H1 (cell line): ENCODE data around the gene NFIA. TPM values are rescaled to one million over a fixed set of nuclear protein-coding genes. Genes with fewer than 3 reads are reported as not detected.

ENCODE experiments used
- CTCF ChIA-PET: fragments of 300-600 bp; sonication (Branson Sonifier 250); formaldehyde crosslinking; loops from one replicate; lab custom pipeline; 2021; ENCODE audit not compliant: partially characterized antibody; lab: Charles Lee
- POLR2A ChIA-PET: fragments of 300-600 bp; sonication (Branson Sonifier 250); formaldehyde crosslinking; loops from one replicate; lab custom pipeline; 2021; ENCODE audit warnings: inconsistent platforms; ENCODE audit not compliant: partially characterized antibody; lab: Charles Lee
- DNase-seq, 2 experiments: peaks; one replicate each; pipeline versions ENCODE4 v3.0.0 to v3.0.0-alpha.2; 2010 to 2022; ENCODE audit warnings: low spot score in 2 of 2, low read depth in 1 of 2, mixed read lengths in 1 of 2
- FAIRE-seq: peaks from 2 replicates; lab custom pipeline; 2011; peaks lifted over from hg19 to GRCh38; lab: Jason Lieb, UNC
- H2AFZ ChIP-seq: 2 replicates; pipeline ENCODE4 v1.8.1; 2012; ENCODE audit warnings: low read length, inconsistent platforms
- H2AK5ac ChIP-seq: 2 replicates; pipeline ENCODE4 v1.6.1; 2013; ENCODE audit warnings: low read depth, low read length
- H2BK120ac ChIP-seq: replicated peaks from 2 replicates; pipeline ENCODE3; 2013; ENCODE audit warnings: low read depth, low read length, inconsistent platforms
- H2BK12ac ChIP-seq: 2 replicates; pipeline ENCODE4 v1.6.1; 2013; ENCODE audit warnings: low read depth, low read length
- H2BK15ac ChIP-seq: 2 replicates; pipeline ENCODE4 v1.6.1; 2013; ENCODE audit warnings: low read length
- H2BK20ac ChIP-seq: 2 replicates; pipeline ENCODE4 v1.6.1; 2013; ENCODE audit warnings: low read length
- H2BK5ac ChIP-seq: 2 replicates; pipeline ENCODE4 v1.6.1; 2013; ENCODE audit warnings: low read depth, low read length
- H3K14ac ChIP-seq: 2 replicates; pipeline ENCODE4 v1.6.1; 2013; ENCODE audit warnings: inconsistent platforms; ENCODE audit not compliant: insufficient read length
- H3K18ac ChIP-seq: 2 replicates; pipeline ENCODE4 v1.6.1; 2013; ENCODE audit warnings: low read length; ENCODE audit errors: extremely low read depth
- H3K23ac ChIP-seq: 2 replicates; pipeline ENCODE4 v1.6.1; 2013; ENCODE audit warnings: inconsistent platforms; ENCODE audit not compliant: insufficient read length
- H3K23me2 ChIP-seq: 2 replicates; pipeline ENCODE4 v1.6.1; 2013; ENCODE audit warnings: low read depth, low read length
- H3K27ac ChIP-seq: 2 replicates; pipeline ENCODE4 v1.6.1; 2011; ENCODE audit warnings: low read depth, low read length, inconsistent platforms
- H3K27me3 ChIP-seq, 4 experiments: replicated peaks in 1 of 4; 1 replicate in 1 of 4; 2 replicates in 3 of 4; pipeline versions ENCODE4 v1.6.1 to v1.8.1; 2011 to 2013; ENCODE audit warnings: low read length in 3 of 4, mild to moderate bottlenecking in 3 of 4, inconsistent platforms in 2 of 4, mixed read lengths in 2 of 4, moderate library complexity in 1 of 4; ENCODE audit not compliant: control insufficient read depth in 3 of 4, insufficient read depth in 3 of 4; ENCODE audit errors: extremely low read depth in 1 of 4
- H3K36me3 ChIP-seq, 4 experiments: 2 replicates each; pipeline versions ENCODE4 v1.6.1 to v1.8.1; 2011 to 2013; ENCODE audit warnings: mild to moderate bottlenecking in 4 of 4, low read length in 3 of 4, moderate library complexity in 2 of 4, control low read depth in 1 of 4, inconsistent platforms in 1 of 4; ENCODE audit not compliant: insufficient read depth in 4 of 4, control insufficient read depth in 2 of 4
- H3K4ac ChIP-seq: replicated peaks from 2 replicates; pipeline ENCODE3; 2013; ENCODE audit warnings: low read length, low read depth, mixed read lengths, inconsistent platforms; ENCODE audit not compliant: insufficient read length
- H3K4me1 ChIP-seq, 4 experiments: replicated peaks in 1 of 4; 1 replicate in 1 of 4; 2 replicates in 3 of 4; pipeline versions ENCODE4 v1.6.1 to v1.8.1; 2011 to 2013; ENCODE audit warnings: low read length in 3 of 4, inconsistent platforms in 2 of 4, mixed read lengths in 1 of 4; ENCODE audit not compliant: insufficient read depth in 4 of 4, control insufficient read depth in 3 of 4
- H3K4me2 ChIP-seq, 2 experiments: 2 replicates each; pipeline versions ENCODE4 v1.6.1 to v1.8.1; 2011 to 2013; ENCODE audit warnings: low read depth in 2 of 2, low read length in 2 of 2, control low read depth in 1 of 2, inconsistent platforms in 1 of 2, mild to moderate bottlenecking in 1 of 2; ENCODE audit not compliant: insufficient read depth in 1 of 2
- H3K4me3 ChIP-seq, 4 experiments: fragments of 200-600, 300-600 bp in 1 of 4; sonication (generic), shearing (Covaris generic), sonication (Bioruptor Twin) in 1 of 4; 2 replicates each; pipeline versions ENCODE4 v1.5.1 to v1.8.1; 2011 to 2016; ENCODE audit warnings: low read length in 4 of 4, low read depth in 3 of 4, control low read depth in 2 of 4, inconsistent platforms in 2 of 4, mild to moderate bottlenecking in 2 of 4, mixed read lengths in 1 of 4, moderate library complexity in 1 of 4; ENCODE audit not compliant: insufficient read depth in 2 of 4; ENCODE audit errors: extremely low read depth in 1 of 4
- H3K56ac ChIP-seq: replicated peaks from 2 replicates; pipeline ENCODE3; 2013; ENCODE audit warnings: low read depth, mild to moderate bottlenecking, mixed read lengths, low read length, inconsistent platforms; ENCODE audit not compliant: insufficient read length
- H3K79me1 ChIP-seq: 2 replicates; pipeline ENCODE4 v1.6.1; 2013; ENCODE audit warnings: low read depth, low read length, control low read depth
- H3K79me2 ChIP-seq, 2 experiments: 2 replicates each; pipeline versions ENCODE4 v1.6.1 to v1.8.1; 2012 to 2013; ENCODE audit warnings: low read length in 2 of 2, mild to moderate bottlenecking in 2 of 2, inconsistent platforms in 1 of 2; ENCODE audit not compliant: insufficient read depth in 2 of 2, control insufficient read depth in 1 of 2
- H3K9ac ChIP-seq, 4 experiments: replicated peaks in 1 of 4; 1 replicate in 1 of 4; 2 replicates in 3 of 4; pipeline versions ENCODE4 v1.6.1 to v1.8.1; 2011 to 2013; ENCODE audit warnings: low read depth in 3 of 4, low read length in 3 of 4, control low read depth in 2 of 4, mild to moderate bottlenecking in 2 of 4, moderate library complexity in 2 of 4, inconsistent platforms in 1 of 4; ENCODE audit errors: extremely low read depth in 1 of 4
- H3K9me3 ChIP-seq, 2 experiments: 2 replicates each; pipeline versions ENCODE4 v1.6.1 to v1.8.1; 2012 to 2013; ENCODE audit warnings: mild to moderate bottlenecking in 2 of 2, moderate library complexity in 2 of 2, control low read depth in 1 of 2, inconsistent platforms in 1 of 2, low read depth in 1 of 2, low read length in 1 of 2, mixed read lengths in 1 of 2; ENCODE audit not compliant: insufficient read depth in 2 of 2
- H4K20me1 ChIP-seq, 2 experiments: replicated peaks in 1 of 2; 2 replicates each; pipeline versions ENCODE3 to v1.8.1; 2011 to 2013; ENCODE audit warnings: inconsistent platforms in 2 of 2, low read length in 2 of 2, mild to moderate bottlenecking in 1 of 2; ENCODE audit not compliant: insufficient read depth in 2 of 2, control insufficient read depth in 1 of 2
- H4K5ac ChIP-seq: 2 replicates; pipeline ENCODE4 v1.6.1; 2013; ENCODE audit warnings: low read length, low read depth, mixed read lengths, inconsistent platforms; ENCODE audit not compliant: insufficient read length
- H4K8ac ChIP-seq: 2 replicates; pipeline ENCODE4 v1.8.0; 2013; ENCODE audit warnings: mild to moderate bottlenecking, moderate library complexity, low read length, inconsistent platforms; ENCODE audit not compliant: insufficient read depth; ENCODE audit errors: extremely low read depth
- H4K91ac ChIP-seq: replicated peaks from 2 replicates; pipeline ENCODE3; 2013; ENCODE audit warnings: low read length, mixed read lengths, inconsistent platforms; ENCODE audit not compliant: insufficient read length
- BACH1 ChIP-seq: IDR thresholded peaks from 2 replicates; pipeline ENCODE4 v1.6.1; 2012; ENCODE audit warnings: low read length, improper control_type of control experiment
- BRCA1 ChIP-seq: IDR thresholded peaks from 2 replicates; pipeline ENCODE4 v1.6.1; 2012; ENCODE audit warnings: low read depth, low read length, improper control_type of control experiment
- CHD1 ChIP-seq: IDR thresholded peaks from 2 replicates; pipeline ENCODE4 v1.6.1; 2012; ENCODE audit warnings: low read depth, low read length, improper control_type of control experiment
- E2F6 ChIP-seq: IDR thresholded peaks from 2 replicates; pipeline ENCODE4 v1.6.1; 2012; ENCODE audit warnings: inconsistent platforms
- EZH2 ChIP-seq: fragments of 200-600 bp; sonication (generic); IDR thresholded peaks from 2 replicates; pipeline ENCODE4 v1.7.1; 2012; ENCODE audit warnings: low read depth, mild to moderate bottlenecking, moderate library complexity, low read length, inconsistent platforms; ENCODE audit not compliant: severe bottlenecking
- KDM1A ChIP-seq: fragments of 200-600, 300-600 bp; sonication (generic); IDR thresholded peaks from 2 replicates; pipeline ENCODE4 v1.7.1; 2016; ENCODE audit warnings: mild to moderate bottlenecking, low read length, borderline replicate concordance
- RAD21 ChIP-seq, 2 experiments: IDR thresholded peaks in 1 of 2; conservative IDR thresholded peaks in 1 of 2; 2 replicates each; pipeline ENCODE4 v1.6.1; 2011; ENCODE audit warnings: low read depth in 2 of 2, low read length in 2 of 2, improper control_type of control experiment in 1 of 2, inconsistent platforms in 1 of 2, mild to moderate bottlenecking in 1 of 2, moderate library complexity in 1 of 2
- SIX5 ChIP-seq: IDR thresholded peaks from 2 replicates; pipeline ENCODE4 v1.6.1; 2011; ENCODE audit warnings: mild to moderate bottlenecking, low read depth, low read length
- SP1 ChIP-seq: IDR thresholded peaks from 2 replicates; pipeline ENCODE4 v1.6.1; 2011; ENCODE audit warnings: low read depth, low read length
- SP4 ChIP-seq: IDR thresholded peaks from 2 replicates; pipeline ENCODE4 v1.6.1; 2012; ENCODE audit warnings: low read length, inconsistent platforms
- SUZ12 ChIP-seq: fragments of 200-600 bp; sonication (generic); IDR thresholded peaks from 2 replicates; pipeline ENCODE4 v1.6.1; 2012; ENCODE audit warnings: mild to moderate bottlenecking, inconsistent platforms, low read length, moderate library complexity, mixed read lengths
- TAF7 ChIP-seq: optimal IDR thresholded peaks from 2 replicates; pipeline ENCODE3; 2011; ENCODE audit warnings: low read depth, mild to moderate bottlenecking, inconsistent platforms, low read length, moderate library complexity, borderline replicate concordance
- TCF12 ChIP-seq: IDR thresholded peaks from 2 replicates; pipeline ENCODE4 v1.6.1; 2011; ENCODE audit warnings: low read depth, mild to moderate bottlenecking, low read length
- YY1 ChIP-seq: IDR thresholded peaks from 2 replicates; pipeline ENCODE4 v1.6.1; 2011; ENCODE audit warnings: low read depth, mild to moderate bottlenecking, low read length
- WGBS, 2 experiments: shearing (Covaris generic) in 1 of 2; methylation state at CpG; one replicate each; pipeline versions ENCODE4 v1.1.6 to v1.1.7; 2013 to 2015; ENCODE audit warnings: low lambda C conversion rate in 2 of 2, mixed read lengths in 2 of 2, inconsistent platforms in 1 of 2, low coverage in 1 of 2, missing lambda C conversion rate in 1 of 2; ENCODE audit not compliant: insufficient replicate concordance in 2 of 2, insufficient coverage in 1 of 2, insufficient read length in 1 of 2; ENCODE audit errors: extremely low coverage in 1 of 2, missing lambda C conversion rate in 1 of 2; 5-methylcytosine and 5-hydroxymethylcytosine counted together
- polyA plus RNA-seq, 7 experiments: library from polyadenylated mRNA; depleted of rRNA in 3 of 7; stranded (reverse) in 5 of 7; unstranded in 2 of 7; fragments of >200 nt in 5 of 7; fragments of 200-250 nt in 2 of 7; gene quantifications; 1 replicate in 5 of 7; 2 replicates in 1 of 7; 4 replicates in 1 of 7; pipeline versions ENCODE4 v1.2.1 to v1.2.3, GENCODE V29; 2011 to 2013; ENCODE audit warnings: missing spikeins in 2 of 7, mixed read lengths in 2 of 7
- total RNA-seq: library from RNA; stranded (reverse); fragmentation: NEBNext Ultra II Directional; extraction: Animal tissue kit (Norgen Biotek cat#: 25700); gene quantifications from 2 replicates; pipeline ENCODE4 v1.2.1, GENCODE V29; 2021

The NFIA gene
- total and polyA plus RNA-seq, 2 of the 8 experiments (the other 6 are each of a cell fraction or from before 2014, with no cell fraction given): 1.8 to 2.3 TPM

- ChIA-PET POLR2A (no interaction called here), CTCF (no interaction called here)
- no peaks in the 10 kb centered on the region for H3K79me2 ChIP-seq
- FAIRE-seq: no peak
- H3K23ac ChIP-seq: no peak overlapping the region
- H3K9ac ChIP-seq: no peak overlapping the region
- no peak overlapping the region for H2BK20ac ChIP-seq
- no peak overlapping the region for H3K18ac ChIP-seq
- no peak for DNase-seq
- no peak overlapping the region for H2BK15ac ChIP-seq
- no peak overlapping the region for H4K8ac ChIP-seq
- H3K36me3 ChIP-seq: no peaks in the 10 kb centered on the region; a peak in 1 of 8 replicates
- H3K4ac ChIP-seq: no peak overlapping the region
- H3K27ac ChIP-seq: no peak overlapping the region
- H2BK5ac ChIP-seq: no peak overlapping the region
- no peak overlapping the region for H3K14ac ChIP-seq
- H2BK120ac ChIP-seq: no peak overlapping the region
- WGBS, 2 experiments: 82% methylated on average over 8 of the region's 8 CpGs; no CpG with 5 or more reads in 1 of the 2 experiments
- H3K9me3 ChIP-seq: no peaks in the 10 kb centered on the region
- H3K23me2 ChIP-seq: no peaks in the 10 kb centered on the region
- no peak overlapping the region for H3K4me3 ChIP-seq
- no peaks in the 10 kb centered on the region for H3K79me1 ChIP-seq
- H3K4me1 ChIP-seq: peaks cover 2 to 8% (median 4%) of the 10 kb centered on the region in 4 experiments; a peak in 4 of 7 replicates
- no peak overlapping the region for H2AFZ ChIP-seq
- H2BK12ac ChIP-seq: no peak overlapping the region
- H3K56ac ChIP-seq: no peak overlapping the region
- no peaks in the 10 kb centered on the region for H4K20me1 ChIP-seq
- no peak overlapping the region for H4K91ac ChIP-seq
- H3K27me3 ChIP-seq: no peaks in the 10 kb centered on the region
- H2AK5ac ChIP-seq: no peak overlapping the region
- no peak overlapping the region for H3K4me2 ChIP-seq
- H4K5ac ChIP-seq: no peak overlapping the region
- TF ChIP-seq TAF7 (no peak), SUZ12 (no peak), E2F6 (no peak), YY1 (no peak), SP1 (no peak), SIX5 (no peak), CHD1 (no peak), TCF12 (no peak), EZH2 (no peak), RAD21 (IDR thresholded peaks at IDR 0.05 in 1 of 2, conservative IDR thresholded peaks at IDR 0.05 in 1 of 2; ENCODE audit: low read depth in 2 of 2, low read length in 2 of 2) (no peak), BRCA1 (no peak), KDM1A (no peak), SP4 (no peak), BACH1 (no peak)
These were observed 363.0 kb downstream of the NFIA start for GRCh38 chr1:61445269-61445825.
